Measurements from ENCODE around the gene TSHZ3. TPM values are rescaled to one million over a fixed set of nuclear protein-coding genes. Genes with fewer than 3 reads are reported as not detected.

The TSHZ3 gene, protein sequence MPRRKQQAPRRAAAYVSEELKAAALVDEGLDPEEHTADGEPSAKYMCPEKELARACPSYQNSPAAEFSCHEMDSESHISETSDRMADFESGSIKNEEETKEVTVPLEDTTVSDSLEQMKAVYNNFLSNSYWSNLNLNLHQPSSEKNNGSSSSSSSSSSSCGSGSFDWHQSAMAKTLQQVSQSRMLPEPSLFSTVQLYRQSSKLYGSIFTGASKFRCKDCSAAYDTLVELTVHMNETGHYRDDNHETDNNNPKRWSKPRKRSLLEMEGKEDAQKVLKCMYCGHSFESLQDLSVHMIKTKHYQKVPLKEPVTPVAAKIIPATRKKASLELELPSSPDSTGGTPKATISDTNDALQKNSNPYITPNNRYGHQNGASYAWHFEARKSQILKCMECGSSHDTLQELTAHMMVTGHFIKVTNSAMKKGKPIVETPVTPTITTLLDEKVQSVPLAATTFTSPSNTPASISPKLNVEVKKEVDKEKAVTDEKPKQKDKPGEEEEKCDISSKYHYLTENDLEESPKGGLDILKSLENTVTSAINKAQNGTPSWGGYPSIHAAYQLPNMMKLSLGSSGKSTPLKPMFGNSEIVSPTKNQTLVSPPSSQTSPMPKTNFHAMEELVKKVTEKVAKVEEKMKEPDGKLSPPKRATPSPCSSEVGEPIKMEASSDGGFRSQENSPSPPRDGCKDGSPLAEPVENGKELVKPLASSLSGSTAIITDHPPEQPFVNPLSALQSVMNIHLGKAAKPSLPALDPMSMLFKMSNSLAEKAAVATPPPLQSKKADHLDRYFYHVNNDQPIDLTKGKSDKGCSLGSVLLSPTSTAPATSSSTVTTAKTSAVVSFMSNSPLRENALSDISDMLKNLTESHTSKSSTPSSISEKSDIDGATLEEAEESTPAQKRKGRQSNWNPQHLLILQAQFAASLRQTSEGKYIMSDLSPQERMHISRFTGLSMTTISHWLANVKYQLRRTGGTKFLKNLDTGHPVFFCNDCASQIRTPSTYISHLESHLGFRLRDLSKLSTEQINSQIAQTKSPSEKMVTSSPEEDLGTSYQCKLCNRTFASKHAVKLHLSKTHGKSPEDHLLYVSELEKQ
- 10 to 100 TPM in 1 of 9 donors, 1 to 10 TPM in 8; 2.0 to 11.5 (median 2.7) TPM for total RNA-seq
- 1 to 10 TPM in 1 of 2 donors, under 1 TPM in 1; 0.88 to 1.8 TPM for polyA plus RNA-seq
- long read RNA-seq, donor 1, full-length matches to known transcripts = 1 of 1 reads
- long read RNA-seq, donor 1, partial matches to known transcripts = 0 of 1 reads
- long read RNA-seq, donor 1, other reads (novel, unspliced or antisense) = 0 of 1 reads
- long read RNA-seq, donor 2, full-length matches to known transcripts = 2 of 11 reads
- long read RNA-seq, donor 2, partial matches to known transcripts = 0 of 11 reads
- long read RNA-seq, donor 2, other reads (novel, unspliced or antisense) = 9 of 11 reads
- long read RNA-seq, donor 3, partial matches to known transcripts = 0 of 4 reads
- long read RNA-seq, donor 3, other reads (novel, unspliced or antisense) = 4 of 4 reads

DNA sequence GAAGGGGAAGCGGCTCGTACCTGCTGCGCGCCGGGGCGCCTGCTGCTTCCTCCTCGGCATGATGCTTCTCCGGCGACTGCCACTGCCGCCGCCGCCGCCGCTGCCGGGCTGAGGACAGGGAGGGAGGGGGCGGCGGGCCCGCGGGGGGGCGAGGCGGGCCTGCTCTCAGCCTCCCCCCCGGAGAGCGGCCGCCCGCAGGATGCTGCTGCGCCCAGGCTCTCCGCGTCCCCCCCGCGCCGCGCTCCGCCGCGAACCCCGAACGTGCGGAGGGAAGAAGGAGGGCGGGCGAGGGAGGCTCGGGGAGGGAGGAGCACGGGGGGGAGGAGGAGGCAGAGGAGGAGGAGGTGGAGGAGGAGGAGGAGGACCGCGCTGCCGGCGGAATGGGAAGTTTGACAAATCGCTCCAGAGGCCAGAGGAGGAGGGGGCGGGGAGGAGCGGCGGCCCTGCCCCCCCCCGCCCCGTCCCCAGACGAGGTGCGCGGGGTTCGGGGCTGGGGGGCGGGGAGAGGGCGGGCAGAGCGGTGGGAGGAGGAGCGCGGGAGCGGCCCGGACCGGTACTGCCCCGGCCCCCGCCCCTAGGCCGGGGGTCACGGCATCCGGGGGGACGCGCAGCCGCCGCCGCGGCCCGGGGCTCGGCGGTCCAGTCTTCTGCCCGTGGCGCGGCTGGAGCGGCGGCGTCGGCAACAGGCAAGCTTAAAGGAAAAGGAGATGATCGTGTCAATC, at the start of gene TSHZ3:
TSS of gene TSHZ3 (minus strand) at position 277 of the 722 bp plus-strand sequence. CDS start at position 60, 217 bp downstream.
- DNase-seq (peak; percentile 81 to 90 (median 86)), ATAC-seq (peak; percentile 69 to 86 (median 80))
- Histone ChIP-seq H3K4me3 (peak within 1 kb of the TSS; percentile 75 to 96 (median 86)), H3K27ac (peak within 1 kb of the TSS; percentile 79 to 97 (median 93)), H3K27me3 (peaks cover 0 to 36% (median 17%) of the 10 kb centered on the region in 9 donors), H3K36me3 (no peaks in the 10 kb centered on the region), H3K4me1 (peaks cover 0 to 47% (median 15%) of the 10 kb centered on the region in 12 donors), H3K9me3 (no peaks in the 10 kb centered on the region)
- TF ChIP-seq, protein P1, sequence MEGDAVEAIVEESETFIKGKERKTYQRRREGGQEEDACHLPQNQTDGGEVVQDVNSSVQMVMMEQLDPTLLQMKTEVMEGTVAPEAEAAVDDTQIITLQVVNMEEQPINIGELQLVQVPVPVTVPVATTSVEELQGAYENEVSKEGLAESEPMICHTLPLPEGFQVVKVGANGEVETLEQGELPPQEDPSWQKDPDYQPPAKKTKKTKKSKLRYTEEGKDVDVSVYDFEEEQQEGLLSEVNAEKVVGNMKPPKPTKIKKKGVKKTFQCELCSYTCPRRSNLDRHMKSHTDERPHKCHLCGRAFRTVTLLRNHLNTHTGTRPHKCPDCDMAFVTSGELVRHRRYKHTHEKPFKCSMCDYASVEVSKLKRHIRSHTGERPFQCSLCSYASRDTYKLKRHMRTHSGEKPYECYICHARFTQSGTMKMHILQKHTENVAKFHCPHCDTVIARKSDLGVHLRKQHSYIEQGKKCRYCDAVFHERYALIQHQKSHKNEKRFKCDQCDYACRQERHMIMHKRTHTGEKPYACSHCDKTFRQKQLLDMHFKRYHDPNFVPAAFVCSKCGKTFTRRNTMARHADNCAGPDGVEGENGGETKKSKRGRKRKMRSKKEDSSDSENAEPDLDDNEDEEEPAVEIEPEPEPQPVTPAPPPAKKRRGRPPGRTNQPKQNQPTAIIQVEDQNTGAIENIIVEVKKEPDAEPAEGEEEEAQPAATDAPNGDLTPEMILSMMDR (IDR thresholded peaks at IDR 0.05) = no peak
- TF ChIP-seq POLR2A (IDR thresholded peaks at IDR 0.05) = no peak
- intact Hi-C loops (cut with DNase I) = loop anchor here in 1 of 10 donors (10.0 kb wide), 1 partner anchor 1745 kb away; the partner anchor contains the start of gene POP4
- 1 to 8% (median 1%) methylated on average over 30 to 84 of the region's 86 CpGs for WGBS, 4 donors

DNA sequence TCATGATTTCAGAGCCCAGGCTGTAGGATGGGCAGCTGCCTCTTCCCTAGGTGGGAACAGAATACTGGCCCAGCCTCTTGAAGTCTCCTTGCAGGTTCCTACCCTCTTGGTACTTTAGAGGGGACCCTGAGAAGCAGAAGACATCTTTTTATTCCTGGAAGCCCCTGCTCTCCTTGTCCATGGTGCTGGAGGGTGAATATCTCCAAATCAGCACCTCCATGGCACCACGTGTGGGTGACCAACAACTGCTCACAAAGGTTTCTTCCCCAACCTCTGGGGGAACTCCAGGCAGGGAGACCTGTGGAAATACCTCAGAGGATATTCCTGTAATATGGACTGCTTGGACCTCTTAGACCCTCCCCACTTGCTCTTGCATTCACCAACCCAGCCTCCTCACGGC, 48.1 kb upstream of the TSHZ3 start:
- Histone ChIP-seq H3K4me1 (no peaks in the 10 kb centered on the region), H3K27me3 (peaks cover 0 to 7% (median 0%) of the 10 kb centered on the region in 9 donors), H3K4me3 (no peak overlapping the region), H3K36me3 (no peaks in the 10 kb centered on the region), H3K9me3 (no peaks in the 10 kb centered on the region), H3K27ac (no peak overlapping the region)
- intact Hi-C loops (cut with DNase I) = no loop called here
- 61 to 76% (median 68%) methylated on average over 2 of the region's 2 CpGs for WGBS, 4 donors
- TF ChIP-seq POLR2A (IDR thresholded peaks at IDR 0.05) = no peak
- TF ChIP-seq, protein P1 (IDR thresholded peaks at IDR 0.05) = no peak
- ATAC-seq = no peak
- no peak for DNase-seq

DNA sequence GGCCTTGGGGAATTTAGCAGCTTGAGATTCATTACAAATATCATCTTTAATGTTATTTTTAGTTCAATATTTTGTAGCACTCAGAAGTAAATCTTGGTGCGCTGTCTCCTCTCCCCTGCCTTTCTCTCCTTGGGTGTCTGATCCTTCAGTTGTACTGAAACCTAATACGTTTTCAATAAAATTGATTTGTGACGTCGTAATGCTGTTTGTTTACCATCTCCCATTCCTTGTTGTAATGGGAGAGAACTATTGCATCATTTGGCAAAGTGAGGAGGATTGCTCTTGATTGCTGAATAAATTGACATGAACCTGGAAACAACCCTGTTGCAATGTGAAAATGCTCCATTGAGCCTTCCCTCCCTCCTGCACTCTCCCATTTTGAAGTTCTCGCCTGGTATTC, 43.2 kb upstream of the TSHZ3 start:
- peaks cover 0 to 5% (median 0%) of the 10 kb centered on the region in 9 donors for H3K27me3 ChIP-seq
- 81 to 86% (median 82%) methylated on average over 5 of the region's 5 CpGs for WGBS, 4 donors
- ATAC-seq (no peak), DNase-seq (no peak)
- H3K4me1 ChIP-seq = no peaks in the 10 kb centered on the region
- H3K36me3 ChIP-seq = no peaks in the 10 kb centered on the region
- no peak overlapping the region for H3K4me3 ChIP-seq
- TF ChIP-seq POLR2A (IDR thresholded peaks at IDR 0.05) = no peak
- TF ChIP-seq, protein P1 (IDR thresholded peaks at IDR 0.05) = no peak
- H3K9me3 ChIP-seq = no peaks in the 10 kb centered on the region
- intact Hi-C loops (cut with DNase I) = no loop called here
- H3K27ac ChIP-seq = no peak overlapping the region

Data from heart left ventricle (tissue), 16 donors.